Panc1 (cell line): Measurements from ENCODE around the gene YJU2. TPM values are rescaled to one million over a fixed set of nuclear protein-coding genes. Genes with fewer than 3 reads are reported as not detected.

ENCODE experiments used
- ATAC-seq: fragments of 200-7000 bp; cut with Tn5 transposase; 2 replicates; pipeline ENCODE4 v1.9.1; 2020; ENCODE audit warnings: mild to moderate bottlenecking, moderate library complexity
- BruUV-seq: library from RNA; stranded (reverse); fragments of 400-500 nt; replicated peaks from 2 replicates; lab custom pipeline; 2021; lab: Mats Ljungman, UMichigan
- CTCF ChIA-PET: fragments of 300-600 bp; sonication (Branson Sonifier 250); formaldehyde crosslinking; loops from one replicate; lab custom pipeline; 2022; ENCODE audit warnings: antibody characterized with exemption; lab: Charles Lee
- POLR2A ChIA-PET: fragments of 300-600 bp; sonication (Branson Sonifier 250); formaldehyde crosslinking; loops from one replicate; lab custom pipeline; 2022; ENCODE audit warnings: antibody characterized with exemption; lab: Charles Lee
- DNase-seq: peaks from one replicate; pipeline ENCODE4 v3.0.0-alpha.2; 2010; ENCODE audit warnings: low read depth, low spot score
- H3K27ac ChIP-seq: 2 replicates; pipeline ENCODE4 v1.5.1; 2011; ENCODE audit warnings: mild to moderate bottlenecking, low read length, inconsistent platforms
- H3K27me3 ChIP-seq: fragments of 200-500 bp; sonication (Bioruptor generic); 2 replicates; pipeline ENCODE4 v1.6.0; 2014; ENCODE audit warnings: low read length, inconsistent platforms; ENCODE audit not compliant: control insufficient read depth, insufficient read depth
- H3K36me3 ChIP-seq: fragments of 200-500 bp; sonication (Bioruptor generic); 2 replicates; pipeline ENCODE4 v1.5.1; 2014; ENCODE audit warnings: inconsistent platforms, mild to moderate bottlenecking, low read length, moderate library complexity; ENCODE audit not compliant: control insufficient read depth, insufficient read depth
- H3K4me1 ChIP-seq: 2 replicates; pipeline ENCODE4 v1.5.1; 2011; ENCODE audit warnings: inconsistent platforms, mild to moderate bottlenecking, low read length, moderate library complexity; ENCODE audit not compliant: control insufficient read depth, insufficient read depth
- H3K4me3 ChIP-seq, 2 experiments: 2 replicates each; pipeline ENCODE4 v1.5.1; 2011 to 2012; ENCODE audit warnings: low read depth in 2 of 2, low read length in 2 of 2, mild to moderate bottlenecking in 2 of 2, inconsistent platforms in 1 of 2, moderate library complexity in 1 of 2
- H3K9me3 ChIP-seq: fragments of 200-500 bp; sonication (Bioruptor generic); 2 replicates; pipeline ENCODE4 v1.5.1; 2014; ENCODE audit warnings: low read depth, mild to moderate bottlenecking, inconsistent platforms, low read length, moderate library complexity; ENCODE audit not compliant: control insufficient read depth, insufficient read depth
- POLR2AphosphoS5 ChIP-seq: IDR thresholded peaks from 2 replicates; pipeline ENCODE4 v1.6.1; 2012; ENCODE audit warnings: mild to moderate bottlenecking, low read depth, low read length, moderate library complexity
- SIN3A ChIP-seq: IDR thresholded peaks from 2 replicates; pipeline ENCODE4 v1.6.1; 2012; ENCODE audit warnings: low read depth, mild to moderate bottlenecking, low read length, moderate library complexity, borderline replicate concordance; ENCODE audit not compliant: insufficient read depth
- TCF7L2 ChIP-seq: IDR thresholded peaks from 2 replicates; pipeline ENCODE4 v1.6.1; 2011; ENCODE audit warnings: mild to moderate bottlenecking, low read depth, low read length, inconsistent platforms
- in situ Hi-C: cut with HindIII; loops from 2 replicates; pipeline ENCODE4 v1.10.0; 2016; ENCODE audit warnings: low sequenced_read_pairs, low pct_unique_long_range_greater_than_20kb
- intact Hi-C: fragments of 100-400 bp; cut with micrococcal nuclease; formaldehyde crosslinking; loops from one replicate; pipeline ENCODE4 v1.10.0; 2022; ENCODE audit not compliant: unreplicated experiment
- total RNA-seq: library from RNA; stranded (reverse); gene quantifications from one replicate; pipeline ENCODE4 v1.2.1, GENCODE V29; 2021; ENCODE audit not compliant: unreplicated experiment
- TF ChIP-seq, protein P1 (sequence below), 2 experiments: IDR thresholded peaks; 2 replicates each; pipeline ENCODE4 v1.6.1; 2011 to 2012; ENCODE audit warnings: low read depth in 2 of 2, control low read depth in 1 of 2, low read length in 1 of 2, mild to moderate bottlenecking in 1 of 2, moderate library complexity in 1 of 2; ENCODE audit not compliant: insufficient read depth in 1 of 2
- TF ChIP-seq, protein P2 (sequence below): fragments of 450-650 bp; IDR thresholded peaks from 2 replicates; pipeline ENCODE4 v1.5.1; 2017; ENCODE audit warnings: mild to moderate bottlenecking

YJU2 gene
- total RNA-seq, 1 experiment from 2014 or later, result 15.9 TPM

- no peak overlapping the region for H3K4me3 ChIP-seq
- ATAC-seq (no peak), DNase-seq (no peak)
- ChIA-PET POLR2A (no interaction called here), CTCF (interaction anchor here (0.6 kb wide), 1 partner anchor 53 kb away, joined by 3 read pairs; no protein-coding TSS in a partner anchor)
- no peak overlapping the region for H3K27ac ChIP-seq
- in situ Hi-C loops (no loop called here), intact Hi-C loops (loop anchor here (10.0 kb wide), 2 partner anchors 57 to 217 kb away; partner anchors contain the start of gene EEF2)
- H3K27me3 ChIP-seq, result peaks cover 3% of the 10 kb centered on the region; the same call in 1 of the 2 replicates
- TF ChIP-seq, protein P1, sequence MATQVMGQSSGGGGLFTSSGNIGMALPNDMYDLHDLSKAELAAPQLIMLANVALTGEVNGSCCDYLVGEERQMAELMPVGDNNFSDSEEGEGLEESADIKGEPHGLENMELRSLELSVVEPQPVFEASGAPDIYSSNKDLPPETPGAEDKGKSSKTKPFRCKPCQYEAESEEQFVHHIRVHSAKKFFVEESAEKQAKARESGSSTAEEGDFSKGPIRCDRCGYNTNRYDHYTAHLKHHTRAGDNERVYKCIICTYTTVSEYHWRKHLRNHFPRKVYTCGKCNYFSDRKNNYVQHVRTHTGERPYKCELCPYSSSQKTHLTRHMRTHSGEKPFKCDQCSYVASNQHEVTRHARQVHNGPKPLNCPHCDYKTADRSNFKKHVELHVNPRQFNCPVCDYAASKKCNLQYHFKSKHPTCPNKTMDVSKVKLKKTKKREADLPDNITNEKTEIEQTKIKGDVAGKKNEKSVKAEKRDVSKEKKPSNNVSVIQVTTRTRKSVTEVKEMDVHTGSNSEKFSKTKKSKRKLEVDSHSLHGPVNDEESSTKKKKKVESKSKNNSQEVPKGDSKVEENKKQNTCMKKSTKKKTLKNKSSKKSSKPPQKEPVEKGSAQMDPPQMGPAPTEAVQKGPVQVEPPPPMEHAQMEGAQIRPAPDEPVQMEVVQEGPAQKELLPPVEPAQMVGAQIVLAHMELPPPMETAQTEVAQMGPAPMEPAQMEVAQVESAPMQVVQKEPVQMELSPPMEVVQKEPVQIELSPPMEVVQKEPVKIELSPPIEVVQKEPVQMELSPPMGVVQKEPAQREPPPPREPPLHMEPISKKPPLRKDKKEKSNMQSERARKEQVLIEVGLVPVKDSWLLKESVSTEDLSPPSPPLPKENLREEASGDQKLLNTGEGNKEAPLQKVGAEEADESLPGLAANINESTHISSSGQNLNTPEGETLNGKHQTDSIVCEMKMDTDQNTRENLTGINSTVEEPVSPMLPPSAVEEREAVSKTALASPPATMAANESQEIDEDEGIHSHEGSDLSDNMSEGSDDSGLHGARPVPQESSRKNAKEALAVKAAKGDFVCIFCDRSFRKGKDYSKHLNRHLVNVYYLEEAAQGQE (IDR thresholded peaks at IDR 0.05; ENCODE audit: insufficient read depth in 1 of 2, low read depth in 2 of 2, low read length in 1 of 2), result no peak
- TF ChIP-seq TCF7L2 (no peak), POLR2AphosphoS5 (no peak), SIN3A (no peak)
- TF ChIP-seq, protein P2, sequence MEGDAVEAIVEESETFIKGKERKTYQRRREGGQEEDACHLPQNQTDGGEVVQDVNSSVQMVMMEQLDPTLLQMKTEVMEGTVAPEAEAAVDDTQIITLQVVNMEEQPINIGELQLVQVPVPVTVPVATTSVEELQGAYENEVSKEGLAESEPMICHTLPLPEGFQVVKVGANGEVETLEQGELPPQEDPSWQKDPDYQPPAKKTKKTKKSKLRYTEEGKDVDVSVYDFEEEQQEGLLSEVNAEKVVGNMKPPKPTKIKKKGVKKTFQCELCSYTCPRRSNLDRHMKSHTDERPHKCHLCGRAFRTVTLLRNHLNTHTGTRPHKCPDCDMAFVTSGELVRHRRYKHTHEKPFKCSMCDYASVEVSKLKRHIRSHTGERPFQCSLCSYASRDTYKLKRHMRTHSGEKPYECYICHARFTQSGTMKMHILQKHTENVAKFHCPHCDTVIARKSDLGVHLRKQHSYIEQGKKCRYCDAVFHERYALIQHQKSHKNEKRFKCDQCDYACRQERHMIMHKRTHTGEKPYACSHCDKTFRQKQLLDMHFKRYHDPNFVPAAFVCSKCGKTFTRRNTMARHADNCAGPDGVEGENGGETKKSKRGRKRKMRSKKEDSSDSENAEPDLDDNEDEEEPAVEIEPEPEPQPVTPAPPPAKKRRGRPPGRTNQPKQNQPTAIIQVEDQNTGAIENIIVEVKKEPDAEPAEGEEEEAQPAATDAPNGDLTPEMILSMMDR, result no peak
- H3K9me3 ChIP-seq, result no peaks in the 10 kb centered on the region
- H3K4me1 ChIP-seq, result peaks cover 3% of the 10 kb centered on the region; the same call in 1 of the 2 replicates
- no peaks in the 10 kb centered on the region for H3K36me3 ChIP-seq
- BruUV-seq, result no TSS peak
Measured at GRCh38 chr19:4201798-4202197, 45.1 kb upstream of the YJU2 start.

- CTCF ChIA-PET, result interaction anchor here (0.7 kb wide), 1 partner anchor 61 kb away, joined by 9 read pairs; no protein-coding TSS in a partner anchor
- Histone ChIP-seq H3K4me1 (no peaks in the 10 kb centered on the region), H3K9me3 (no peaks in the 10 kb centered on the region), H3K27me3 (no peaks in the 10 kb centered on the region), H3K36me3 (no peaks in the 10 kb centered on the region), H3K4me3 (no peak overlapping the region), H3K27ac (no peak overlapping the region)
- DNase-seq (no peak), ATAC-seq (peak; percentile 59; the same call in 1 of the 2 replicates)
- TF ChIP-seq, protein P1 (IDR thresholded peaks at IDR 0.05; ENCODE audit: insufficient read depth in 1 of 2, low read depth in 2 of 2, low read length in 1 of 2), result no peak
- TF ChIP-seq, protein P2, result peak; percentile 25
- no TSS peak for BruUV-seq
- in situ Hi-C loops (no loop called here), intact Hi-C loops (loop anchor here (10.0 kb wide), 2 partner anchors 62 to 222 kb away; partner anchors contain the start of gene EEF2)
- POLR2A ChIA-PET, result no interaction called here
Measured at GRCh38 chr19:4206818-4207484, 39.9 kb upstream of the YJU2 start.
